GM12878 (cell line): ENCODE measurements around the gene MXI1. TPM values are rescaled to one million over a fixed set of nuclear protein-coding genes. Genes with fewer than 3 reads are reported as not detected.

Experiments used
- ATAC-seq: fragments of 200-7000 bp; cut with Tn5 transposase; 3 replicates; pipeline ENCODE4 v1.9.1; 2020; ENCODE audit warnings: mild to moderate bottlenecking, moderate library complexity
- BruUV-seq: library from RNA; stranded (reverse); fragments of 400-500 nt; replicated peaks from 2 replicates; lab custom pipeline; 2021; lab: Mats Ljungman, UMichigan
- CTCF ChIA-PET: fragments of 300-600 bp; sonication (Branson Sonifier 250); formaldehyde crosslinking; extraction: SDS; loops from one replicate; lab custom pipeline; 2021; ENCODE audit warnings: inconsistent platforms; lab: Yijun Ruan, JAX
- POLR2A ChIA-PET: fragments of 350-600 bp; formaldehyde crosslinking; extraction: SDS; loops from one replicate; lab custom pipeline; 2021; ENCODE audit warnings: inconsistent platforms; lab: Charles Lee
- RAD21 ChIA-PET: fragments of 300-600 bp; sonication (Branson Sonifier 250); formaldehyde crosslinking; loops from one replicate; lab custom pipeline; 2023; ENCODE audit warnings: antibody characterized with exemption; ENCODE audit not compliant: unreplicated experiment; lab: Charles Lee
- SMC1A ChIA-PET: fragments of 300-600 bp; sonication (Branson Sonifier 250); formaldehyde crosslinking; loops from one replicate; lab custom pipeline; 2023; ENCODE audit not compliant: unreplicated experiment, uncharacterized antibody; lab: Charles Lee
- DNase-seq: peaks from one replicate; pipeline ENCODE4 v3.0.0-alpha.2; 2011; ENCODE audit warnings: low read depth, low spot score
- FAIRE-seq: peaks from 3 replicates; lab custom pipeline; 2011; peaks lifted over from hg19 to GRCh38; lab: Jason Lieb, UNC
- H2AFZ ChIP-seq: 2 replicates; pipeline ENCODE4 v1.6.0; 2011; ENCODE audit warnings: low read depth, low read length, control low read depth; ENCODE audit not compliant: control insufficient read depth
- H3K27ac ChIP-seq: 2 replicates; pipeline ENCODE4 v1.5.1; 2011; ENCODE audit warnings: control low read depth; ENCODE audit not compliant: control insufficient read depth, insufficient read depth
- H3K27me3 ChIP-seq, 2 experiments: replicated peaks in 1 of 2; 2 replicates each; pipeline versions ENCODE4 v1.6.0 to v1.6.1; 2011; ENCODE audit warnings: low read length in 1 of 2; ENCODE audit not compliant: control insufficient read depth in 2 of 2, insufficient read depth in 2 of 2
- H3K36me3 ChIP-seq, 2 experiments: 2 replicates each; pipeline ENCODE4 v1.5.1; 2011; ENCODE audit warnings: low read length in 1 of 2; ENCODE audit not compliant: control insufficient read depth in 2 of 2, insufficient read depth in 2 of 2
- H3K4me1 ChIP-seq: 2 replicates; pipeline ENCODE4 v1.6.1; 2011; ENCODE audit warnings: mild to moderate bottlenecking, low read length, moderate library complexity, mixed read lengths; ENCODE audit not compliant: control insufficient read depth, insufficient read depth
- H3K4me2 ChIP-seq: 2 replicates; pipeline ENCODE4 v1.6.0; 2011; ENCODE audit warnings: control low read depth; ENCODE audit not compliant: control insufficient read depth, insufficient read depth
- H3K4me3 ChIP-seq: fragments of 200-600 bp; sonication (generic); 2 replicates; pipeline ENCODE4 v1.5.1; 2016
- H3K79me2 ChIP-seq: 2 replicates; pipeline ENCODE4 v1.6.0; 2011; ENCODE audit warnings: low read length; ENCODE audit not compliant: control insufficient read depth, insufficient read depth
- H3K9ac ChIP-seq: 2 replicates; pipeline ENCODE4 v1.8.0; 2011; ENCODE audit warnings: low read length, control low read depth, mixed read lengths; ENCODE audit not compliant: control insufficient read depth, insufficient read depth
- H3K9me3 ChIP-seq: replicated peaks from 3 replicates; pipeline ENCODE4 v1.5.1; 2011; ENCODE audit warnings: mild to moderate bottlenecking, low read length; ENCODE audit not compliant: control insufficient read depth, insufficient read depth
- H4K20me1 ChIP-seq: 2 replicates; pipeline ENCODE4 v1.6.0; 2011; ENCODE audit not compliant: control insufficient read depth, insufficient read depth
- ATF3 ChIP-seq: IDR thresholded peaks from 2 replicates; pipeline ENCODE4 v1.6.1; 2011; ENCODE audit warnings: low read depth, mild to moderate bottlenecking, low read length, moderate library complexity, borderline replicate concordance; ENCODE audit errors: extremely low read depth
- ATF7 ChIP-seq: fragments of 450-650 bp; IDR thresholded peaks from 2 replicates; pipeline ENCODE4 v1.6.1; 2016; ENCODE audit warnings: low read depth, mild to moderate bottlenecking
- CBX5 ChIP-seq: sonication (generic); IDR thresholded peaks from 2 replicates; pipeline ENCODE4 v1.6.1; 2016; ENCODE audit warnings: low read depth, moderate library complexity, mild to moderate bottlenecking, inconsistent platforms
- EZH2 ChIP-seq: IDR thresholded peaks from 2 replicates; pipeline ENCODE4 v1.6.1; 2012; ENCODE audit warnings: low read depth, mild to moderate bottlenecking, control low read depth, inconsistent platforms, low read length, borderline replicate concordance; ENCODE audit not compliant: control insufficient read depth
- JUNB ChIP-seq: IDR thresholded peaks from 2 replicates; pipeline ENCODE4 v1.6.1; 2016; ENCODE audit warnings: antibody characterized with exemption, mild to moderate bottlenecking
- MLLT1 ChIP-seq: fragments of 450-650 bp; IDR thresholded peaks from 2 replicates; pipeline ENCODE4 v1.6.1; 2016; ENCODE audit warnings: mild to moderate bottlenecking
- MYC ChIP-seq: IDR thresholded peaks from 2 replicates; pipeline ENCODE4 v1.6.1; 2011; ENCODE audit warnings: mild to moderate bottlenecking, low read length, moderate library complexity, inconsistent platforms; ENCODE audit not compliant: insufficient read depth, insufficient replicate concordance, insufficient read length, severe bottlenecking
- NFYB ChIP-seq: IDR thresholded peaks from 2 replicates; pipeline ENCODE4 v1.6.1; 2011; ENCODE audit warnings: low read depth, mild to moderate bottlenecking, low read length, improper control_type of control experiment, moderate library complexity; ENCODE audit not compliant: insufficient read depth
- SREBF1 ChIP-seq: IDR thresholded peaks from 2 replicates; pipeline ENCODE4 v1.6.1; 2012; ENCODE audit warnings: mild to moderate bottlenecking, low read length
- STAT1 ChIP-seq: fragments of 450-650 bp; conservative IDR thresholded peaks from 2 replicates; pipeline ENCODE4 v1.6.1; 2014; ENCODE audit warnings: antibody characterized with exemption, mild to moderate bottlenecking
- ZNF24 ChIP-seq: fragments of 450-650 bp; IDR thresholded peaks from 2 replicates; pipeline ENCODE4 v1.6.1; 2017; ENCODE audit warnings: antibody characterized with exemption, mild to moderate bottlenecking
- ZNF384 ChIP-seq: IDR thresholded peaks from 2 replicates; pipeline ENCODE4 v1.6.1; 2012; ENCODE audit warnings: low read depth, mild to moderate bottlenecking, low read length, improper control_type of control experiment, borderline replicate concordance
- WGBS: methylation state at CpG from one replicate; pipeline ENCODE4 v1.1.6; 2016; ENCODE audit warnings: low lambda C conversion rate; ENCODE audit not compliant: insufficient replicate concordance, insufficient coverage; ENCODE audit errors: missing lambda C conversion rate; 5-methylcytosine and 5-hydroxymethylcytosine counted together
- in situ Hi-C: fragments of 300-500 bp; cut with MboI; formaldehyde crosslinking; loops from 9 replicates; pipeline ENCODE4 v1.14.3; 2018; ENCODE audit warnings: mixed read lengths
- intact Hi-C: fragments of 100-400 bp; cut with micrococcal nuclease; formaldehyde crosslinking; loops from one replicate; pipeline ENCODE4 v1.14.2; 2022; ENCODE audit not compliant: unreplicated experiment
- polyA plus RNA-seq, 11 experiments: library from polyadenylated mRNA; depleted of rRNA in 4 of 11; unstranded in 6 of 11; stranded (reverse) in 5 of 11; fragments of >200 nt; fragmentation: Nextera tagmentation in 4 of 11; fragmentation: Illumina TruSeq in 1 of 11; extraction: Ambion mirVana in 4 of 11; extraction: Trizol in 1 of 11; gene quantifications; 1 replicate in 1 of 11; 2 replicates in 10 of 11; pipeline versions ENCODE4 v1.2.1 to v1.2.3, GENCODE V29; 2011 to 2016; ENCODE audit warnings: inconsistent platforms in 2 of 11, missing spikeins in 2 of 11, low read depth in 1 of 11
- total RNA-seq, 4 experiments: library from RNA; depleted of rRNA in 3 of 4; stranded (reverse); fragments of >200 nt in 3 of 4; fragmentation: Illumina TruSeq in 1 of 4; extraction: Trizol in 1 of 4; gene quantifications; 2 replicates each; pipeline versions ENCODE4 v1.2.1 to v1.2.3, GENCODE V29; 2013 to 2021

Gene MXI1
- total and polyA plus RNA-seq, 10 of the 15 experiments (the other 5 are each of a cell fraction or from before 2014, with no cell fraction given): 0.23 to 8.0 (median 0.41) TPM

GRCh38 chr10:110312206-110312605, 104.8 kb downstream of the MXI1 start:
- RAD21 ChIA-PET: interaction anchor here (0.6 to 4.2 kb wide), 16 partner anchors 10 to 360 kb away, joined by 3 to 74 read pairs (median 4); no protein-coding TSS in a partner anchor
- Histone ChIP-seq H3K9me3 (no peaks in the 10 kb centered on the region), H3K27ac (no peak overlapping the region), H3K4me1 (no peaks in the 10 kb centered on the region), H3K27me3 (no peaks in the 10 kb centered on the region), H2AFZ (no peak overlapping the region), H3K36me3 (no peaks in the 10 kb centered on the region), H3K4me2 (no peak overlapping the region)
- in situ Hi-C loops: loop anchor here (5.0 to 25.0 kb wide), 3 partner anchors 235 to 1825 kb away; no protein-coding TSS in a partner anchor
- no peak for ATAC-seq
- intact Hi-C loops: no loop called here
- DNase-seq: no peak
- TF ChIP-seq SREBF1 (no peak), ZNF24 (no peak), JUNB (no peak), MLLT1 (no peak), NFYB (no peak), MYC (no peak), ATF3 (no peak), EZH2 (no peak), CBX5 (no peak), STAT1 (no peak), ZNF384 (no peak), ATF7 (no peak)
- TF ChIP-seq, all 136 proteins: peak for 0
- FAIRE-seq: no peak
- no peaks in the 10 kb centered on the region for H3K79me2 ChIP-seq
- ChIA-PET CTCF (interaction anchor here (0.7 to 4.2 kb wide), 11 partner anchors 9 to 288 kb away, joined by 3 to 79 read pairs (median 7); no protein-coding TSS in a partner anchor), SMC1A (interaction anchor here (0.7 to 4.0 kb wide), 17 partner anchors 9 to 288 kb away, joined by 3 to 61 read pairs (median 4); no protein-coding TSS in a partner anchor), POLR2A (interaction anchor here (1.0 to 1.2 kb wide), 5 partner anchors 41 to 186 kb away, joined by 3 to 5 read pairs (median 3); no protein-coding TSS in a partner anchor)
- H4K20me1 ChIP-seq: no peaks in the 10 kb centered on the region
- no peak overlapping the region for H3K4me3 ChIP-seq
- 36% methylated on average over 2 of the region's 2 CpGs for WGBS
- H3K9ac ChIP-seq: no peak overlapping the region
- BruUV-seq: no TSS peak
